Astrocyte of the cerebellum (primary cell): ENCODE results near the gene CTNNA1.

Experiments used
- DNase-seq: peaks from one replicate; pipeline ENCODE4 v3.0.0-alpha.2; 2011; ENCODE audit warnings: low read depth
- H3K4me3 ChIP-seq: 2 replicates; pipeline ENCODE4 v1.5.1; 2011; ENCODE audit warnings: mild to moderate bottlenecking, low read depth, low read length, moderate library complexity
- CTCF ChIP-seq: IDR thresholded peaks from 2 replicates; pipeline ENCODE4 v1.5.1; 2012; ENCODE audit warnings: low read length, low read depth, moderate library complexity, mild to moderate bottlenecking; ENCODE audit errors: missing control alignments
- in situ Hi-C: cut with HindIII; loops from 2 replicates; pipeline ENCODE4 v1.10.0; 2017; ENCODE audit warnings: low sequenced_read_pairs

The CTNNA1 gene

GRCh38 chr5:138898742-138899141 is 145.5 kb downstream of the CTNNA1 start:
- DNase-seq, result no peak
- in situ Hi-C loops, result loop anchor here (5.0 kb wide), 1 partner anchor 34 kb away; no protein-coding TSS in a partner anchor
- TF ChIP-seq CTCF, result no peak
- H3K4me3 ChIP-seq, result no peak overlapping the region

- H3K4me3 ChIP-seq, result no peak overlapping the region
- in situ Hi-C loops, result no loop called here
- no peak for TF ChIP-seq CTCF
- peak; percentile 16 for DNase-seq
Observed at GRCh38 chr5:138900281-138900965, 147.2 kb downstream of the CTNNA1 start.

- in situ Hi-C loops, result no loop called here
- no peak for TF ChIP-seq CTCF
- no peak overlapping the region for H3K4me3 ChIP-seq
- DNase-seq, result no peak
Observed at GRCh38 chr5:138901716-138902115, 148.5 kb downstream of the CTNNA1 start.

- DNase-seq, result peak; percentile 19
- no peak overlapping the region for H3K4me3 ChIP-seq
- in situ Hi-C loops, result no loop called here
- no peak for TF ChIP-seq CTCF
Observed at GRCh38 chr5:138903130-138903775, 150.0 kb downstream of the CTNNA1 start.

GRCh38 chr5:138905541-138905940 is 152.3 kb downstream of the CTNNA1 start:
- no peak for DNase-seq
- in situ Hi-C loops, result no loop called here
- no peak for TF ChIP-seq CTCF
- no peak overlapping the region for H3K4me3 ChIP-seq

- H3K4me3 ChIP-seq, result no peak overlapping the region
- DNase-seq, result no peak
- TF ChIP-seq CTCF, result no peak
- in situ Hi-C loops, result no loop called here
Observed at GRCh38 chr5:138909734-138910133, 156.5 kb downstream of the CTNNA1 start.
